H9 (cell line): ENCODE data around the gene HOXD12. TPM values are rescaled to one million over a fixed set of nuclear protein-coding genes. Genes with fewer than 3 reads are reported as not detected.

Experiments
- DNase-seq: peaks from one replicate; pipeline ENCODE4 v3.0.0-alpha.2; 2017
- H2AFZ ChIP-seq: one replicate; pipeline ENCODE4 v1.6.1; 2013; ENCODE audit warnings: mild to moderate bottlenecking, low read length, control low read depth, moderate library complexity
- H2AK5ac ChIP-seq: 2 replicates; pipeline ENCODE4 v1.6.1; 2013; ENCODE audit warnings: low read length, control low read depth, mixed read lengths; ENCODE audit not compliant: insufficient read length
- H2BK120ac ChIP-seq: one replicate; pipeline ENCODE4 v1.6.1; 2013; ENCODE audit warnings: low read depth, mild to moderate bottlenecking, low read length, control low read depth, inconsistent platforms; ENCODE audit not compliant: poor library complexity, severe bottlenecking
- H2BK12ac ChIP-seq: 2 replicates; pipeline ENCODE4 v1.6.1; 2013; ENCODE audit warnings: low read length, control low read depth, mixed read lengths, low read depth; ENCODE audit not compliant: insufficient read length
- H2BK15ac ChIP-seq: 2 replicates; pipeline ENCODE4 v1.6.1; 2013; ENCODE audit warnings: low read depth, low read length, control low read depth
- H2BK20ac ChIP-seq: one replicate; pipeline ENCODE4 v1.6.1; 2013; ENCODE audit warnings: low read depth, mild to moderate bottlenecking, low read length, control low read depth, inconsistent platforms; ENCODE audit not compliant: poor library complexity, severe bottlenecking
- H2BK5ac ChIP-seq: 2 replicates; pipeline ENCODE4 v1.6.1; 2013; ENCODE audit warnings: low read length, control low read depth, mixed read lengths; ENCODE audit not compliant: insufficient read length
- H3K14ac ChIP-seq: 2 replicates; pipeline ENCODE4 v1.6.1; 2013; ENCODE audit warnings: low read length, control low read depth; ENCODE audit not compliant: insufficient read depth
- H3K18ac ChIP-seq: 2 replicates; pipeline ENCODE4 v1.6.1; 2013; ENCODE audit warnings: low read depth, mild to moderate bottlenecking, mixed read lengths, low read length, control low read depth; ENCODE audit not compliant: insufficient read length
- H3K23ac ChIP-seq: 2 replicates; pipeline ENCODE4 v1.6.1; 2013; ENCODE audit warnings: low read length, control low read depth, mixed read lengths, low read depth; ENCODE audit not compliant: insufficient read length
- H3K23me2 ChIP-seq: 2 replicates; pipeline ENCODE4 v1.6.1; 2013; ENCODE audit warnings: low read depth, mild to moderate bottlenecking, mixed read lengths, low read length, control low read depth; ENCODE audit not compliant: insufficient read length, poor library complexity, severe bottlenecking
- H3K27ac ChIP-seq: 2 replicates; pipeline ENCODE4 v1.5.1; 2013; ENCODE audit warnings: low read length, control low read depth, mixed read lengths, low read depth; ENCODE audit not compliant: insufficient read length
- H3K27me3 ChIP-seq: 2 replicates; pipeline ENCODE4 v1.6.1; 2013; ENCODE audit warnings: low read length, control low read depth, inconsistent platforms; ENCODE audit not compliant: insufficient read depth
- H3K4ac ChIP-seq: 2 replicates; pipeline ENCODE4 v1.6.1; 2013; ENCODE audit warnings: low read depth, mild to moderate bottlenecking, control low read depth, inconsistent platforms, low read length, moderate library complexity
- H3K4me1 ChIP-seq: 2 replicates; pipeline ENCODE4 v1.6.1; 2013; ENCODE audit warnings: low read length, control low read depth, inconsistent platforms; ENCODE audit not compliant: insufficient read depth
- H3K4me2 ChIP-seq: 2 replicates; pipeline ENCODE4 v1.6.1; 2013; ENCODE audit warnings: low read length, control low read depth, mixed read lengths; ENCODE audit not compliant: insufficient read length, insufficient read depth
- H3K56ac ChIP-seq: 2 replicates; pipeline ENCODE4 v1.6.1; 2013; ENCODE audit warnings: low read depth, mild to moderate bottlenecking, mixed read lengths, low read length, control low read depth; ENCODE audit not compliant: insufficient read length
- H3K79me1 ChIP-seq: 2 replicates; pipeline ENCODE4 v1.6.1; 2013; ENCODE audit warnings: low read depth, mild to moderate bottlenecking, moderate library complexity, low read length, control low read depth, inconsistent platforms; ENCODE audit not compliant: insufficient read depth, poor library complexity, severe bottlenecking
- H3K79me2 ChIP-seq: 2 replicates; pipeline ENCODE4 v1.6.1; 2013; ENCODE audit warnings: low read length, control low read depth, inconsistent platforms; ENCODE audit not compliant: insufficient read depth
- H3K9ac ChIP-seq: 2 replicates; pipeline ENCODE4 v1.6.1; 2013; ENCODE audit warnings: low read length, control low read depth, mixed read lengths; ENCODE audit not compliant: insufficient read length; ENCODE audit errors: extremely low read depth
- H3K9me3 ChIP-seq: one replicate; pipeline ENCODE4 v1.6.1; 2013; ENCODE audit warnings: low read depth, low read length, inconsistent platforms; ENCODE audit not compliant: control insufficient read depth
- H3T11ph ChIP-seq: one replicate; pipeline ENCODE4 v1.6.1; 2013; ENCODE audit warnings: mild to moderate bottlenecking, low read length, control low read depth, inconsistent platforms
- H4K20me1 ChIP-seq: one replicate; pipeline ENCODE4 v1.6.1; 2013; ENCODE audit not compliant: control insufficient read depth, insufficient read length, insufficient read depth
- H4K5ac ChIP-seq: 2 replicates; pipeline ENCODE4 v1.6.1; 2013; ENCODE audit warnings: low read depth, mild to moderate bottlenecking, mixed read lengths, low read length, control low read depth; ENCODE audit not compliant: insufficient read length
- H4K8ac ChIP-seq: replicated peaks from 2 replicates; pipeline ENCODE4 v1.6.1; 2013; ENCODE audit warnings: low read length, control low read depth, mixed read lengths, low read depth; ENCODE audit not compliant: insufficient read length
- H4K91ac ChIP-seq: 2 replicates; pipeline ENCODE4 v1.6.1; 2013; ENCODE audit warnings: low read depth, mild to moderate bottlenecking, moderate library complexity, mixed read lengths, low read length, control low read depth; ENCODE audit not compliant: insufficient read length
- H3K27ac Mint-ChIP-seq, 3 experiments: 2 replicates in 2 of 3; 3 replicates in 1 of 3; pipeline ENCODE4 v1.8.0; 2020 to 2021; ENCODE audit warnings: mixed read lengths in 3 of 3, mild to moderate bottlenecking in 1 of 3, moderate library complexity in 1 of 3
- H3K27me3 Mint-ChIP-seq: 2 replicates; pipeline ENCODE4 v1.8.0; 2021; ENCODE audit warnings: low read depth, mild to moderate bottlenecking, moderate library complexity, mixed read lengths
- H3K36me3 Mint-ChIP-seq, 3 experiments: 2 replicates in 2 of 3; 3 replicates in 1 of 3; pipeline ENCODE4 v1.8.0; 2020 to 2021; ENCODE audit warnings: low read depth in 3 of 3, mixed read lengths in 3 of 3; ENCODE audit not compliant: insufficient read depth in 1 of 3
- H3K4me1 Mint-ChIP-seq, 2 experiments: 2 replicates each; pipeline ENCODE4 v1.8.0; 2020; ENCODE audit warnings: mixed read lengths in 2 of 2
- H3K4me3 Mint-ChIP-seq, 2 experiments: 2 replicates in 1 of 2; 3 replicates in 1 of 2; pipeline ENCODE4 v1.8.0; 2020 to 2021; ENCODE audit warnings: mild to moderate bottlenecking in 2 of 2, mixed read lengths in 2 of 2, moderate library complexity in 1 of 2
- H3K9me3 Mint-ChIP-seq, 2 experiments: 2 replicates in 1 of 2; 3 replicates in 1 of 2; pipeline ENCODE4 v1.8.0; 2020; ENCODE audit warnings: mild to moderate bottlenecking in 2 of 2, mixed read lengths in 2 of 2, moderate library complexity in 1 of 2
- CTCF ChIP-seq: fragments of 200-600 bp; sonication (generic); conservative IDR thresholded peaks from 3 replicates; pipeline ENCODE4 v1.8.0; 2021; ENCODE audit warnings: antibody characterized with exemption, mild to moderate bottlenecking
- WGBS: extraction: QIAGEN DNeasy Blood & Tissue Kit; methylation state at CpG from one replicate; pipeline ENCODE4 v1.1.7; 2013; ENCODE audit warnings: missing lambda C conversion rate, low lambda C conversion rate, mixed read lengths; ENCODE audit not compliant: insufficient read length; ENCODE audit errors: extremely low coverage; 5-methylcytosine and 5-hydroxymethylcytosine counted together
- total RNA-seq: library from RNA; stranded (reverse); gene quantifications from 2 replicates; pipeline ENCODE4 v1.2.1, GENCODE V29; 2021

Gene HOXD12
- total RNA-seq, 1 experiment from 2014 or later, result not detected

GRCh38 chr2:176093145-176093897, 6.3 kb upstream of the HOXD12 start:
- peak overlapping the region; percentile 31 to 40; a peak in 4 of 5 replicates for H3K4me3 Mint-ChIP-seq
- no CpG with 5 or more reads among the region's 53 CpGs for WGBS
- Histone ChIP-seq H2AK5ac (no peak overlapping the region), H3K27me3 (peaks cover 83% of the 10 kb centered on the region), H4K91ac (no peak overlapping the region), H4K5ac (no peak overlapping the region), H3K4ac (no peak overlapping the region), H4K8ac (no peak overlapping the region), H3K4me1 (peaks cover 6% of the 10 kb centered on the region), H2BK5ac (no peak overlapping the region), H2AFZ (no peak overlapping the region), H2BK120ac (no peak overlapping the region), H4K20me1 (no peaks in the 10 kb centered on the region), H3K56ac (no peak overlapping the region), H3K18ac (no peak overlapping the region), H3K27ac (no peak overlapping the region), H3K23me2 (peaks cover 1% of the 10 kb centered on the region), H3K4me2 (peak overlapping the region; percentile 43), H2BK15ac (no peak overlapping the region), H3K14ac (no peak overlapping the region), H3T11ph (no peak overlapping the region), H3K79me1 (no peaks in the 10 kb centered on the region), H2BK20ac (no peak overlapping the region), H3K23ac (no peak overlapping the region), H3K79me2 (no peaks in the 10 kb centered on the region), H3K9ac (no peak overlapping the region), H2BK12ac (no peak overlapping the region), H3K9me3 (no peaks in the 10 kb centered on the region)
- peaks cover 97% of the 10 kb centered on the region for H3K27me3 Mint-ChIP-seq
- no peak overlapping the region for H3K27ac Mint-ChIP-seq
- TF ChIP-seq CTCF, result peak; percentile 32; the same call in 2 of the 3 replicates
- peaks cover 0 to 3% (median 0%) of the 10 kb centered on the region in 3 experiments; a peak in 2 of 7 replicates for H3K36me3 Mint-ChIP-seq
- H3K9me3 Mint-ChIP-seq, result peaks cover 8 to 28% of the 10 kb centered on the region in 2 experiments; a peak in 4 of 5 replicates
- peaks cover 26 to 37% of the 10 kb centered on the region in 2 experiments for H3K4me1 Mint-ChIP-seq
- DNase-seq, result peak; percentile 55
